Endothelial cell of umbilical vein (primary cell): ENCODE measurements around the gene MRPL55. TPM values are rescaled to one million over a fixed set of nuclear protein-coding genes. Genes with fewer than 3 reads are reported as not detected.

Source experiments
- BruUV-seq: library from RNA; stranded (reverse); fragments of 400-500 nt; replicated peaks from 2 replicates; lab custom pipeline; 2021; lab: Mats Ljungman, UMichigan
- CTCF ChIA-PET: fragments of 300-600, 350-600 bp; sonication (Branson Sonifier 250); formaldehyde crosslinking; loops from one replicate; lab custom pipeline; 2021; ENCODE audit warnings: antibody characterized with exemption, inconsistent platforms; lab: Charles Lee
- POLR2A ChIA-PET: fragments of 300-600, 350-600 bp; sonication (Branson Sonifier 250); formaldehyde crosslinking; loops from one replicate; lab custom pipeline; 2021; ENCODE audit warnings: antibody characterized with exemption, inconsistent platforms; lab: Charles Lee
- DNase-seq: peaks from one replicate; pipeline ENCODE4 v3.0.0-alpha.2; 2011; ENCODE audit warnings: low read depth, low spot score
- FAIRE-seq: peaks from 2 replicates; lab custom pipeline; 2011; peaks lifted over from hg19 to GRCh38; lab: Jason Lieb, UNC
- H2AFZ ChIP-seq: 2 replicates; pipeline ENCODE4 v1.6.0; 2012; ENCODE audit warnings: low read depth, low read length, control low read depth, inconsistent platforms
- H3K27ac ChIP-seq: 2 replicates; pipeline ENCODE4 v1.5.1; 2011; ENCODE audit warnings: low read depth, mild to moderate bottlenecking, control low read depth, low read length, moderate library complexity; ENCODE audit not compliant: insufficient read depth
- H3K27me3 ChIP-seq, 2 experiments: 2 replicates each; pipeline versions ENCODE4 v1.6.0 to v1.6.1; 2011; ENCODE audit warnings: low read length in 2 of 2, mixed read lengths in 1 of 2; ENCODE audit not compliant: control insufficient read depth in 2 of 2, insufficient read depth in 2 of 2
- H3K36me3 ChIP-seq, 2 experiments: 2 replicates in 1 of 2; 3 replicates in 1 of 2; pipeline ENCODE4 v1.5.1; 2011; ENCODE audit warnings: low read length in 2 of 2, mild to moderate bottlenecking in 1 of 2, moderate library complexity in 1 of 2; ENCODE audit not compliant: control insufficient read depth in 2 of 2, insufficient read depth in 2 of 2; ENCODE audit errors: extremely low read depth in 1 of 2
- H3K4me1 ChIP-seq: 3 replicates; pipeline ENCODE4 v1.5.1; 2011; ENCODE audit warnings: mild to moderate bottlenecking, low read length; ENCODE audit not compliant: control insufficient read depth, insufficient read depth; ENCODE audit errors: extremely low read depth
- H3K4me2 ChIP-seq: 2 replicates; pipeline ENCODE4 v1.6.1; 2011; ENCODE audit warnings: low read length, control low read depth, mixed read lengths; ENCODE audit not compliant: insufficient read depth
- H3K4me3 ChIP-seq, 3 experiments: fragments of 200-600 bp in 1 of 3; sonication (generic), shearing (Covaris generic) in 1 of 3; replicated peaks in 1 of 3; 2 replicates each; pipeline ENCODE4 v1.5.1; 2011 to 2016; ENCODE audit warnings: control low read depth in 3 of 3, low read length in 3 of 3, mild to moderate bottlenecking in 2 of 3, inconsistent platforms in 1 of 3, low read depth in 1 of 3, moderate library complexity in 1 of 3; ENCODE audit not compliant: insufficient read depth in 1 of 3
- H3K79me2 ChIP-seq: 2 replicates; pipeline ENCODE4 v1.6.0; 2012; ENCODE audit warnings: low read length, inconsistent platforms; ENCODE audit not compliant: control insufficient read depth, insufficient read depth
- H3K9ac ChIP-seq: replicated peaks from 2 replicates; pipeline ENCODE3; 2011; ENCODE audit warnings: low read length, control low read depth; ENCODE audit not compliant: insufficient read depth; ENCODE audit errors: extremely low read depth
- H3K9me1 ChIP-seq: replicated peaks from 3 replicates; pipeline ENCODE4 v1.6.0; 2011; ENCODE audit warnings: mild to moderate bottlenecking, low read length; ENCODE audit not compliant: control insufficient read depth, insufficient read depth; ENCODE audit errors: extremely low read depth
- H3K9me3 ChIP-seq: replicated peaks from 2 replicates; pipeline ENCODE4 v1.5.1; 2012; ENCODE audit warnings: low read length, inconsistent platforms; ENCODE audit not compliant: control insufficient read depth, insufficient read depth
- H4K20me1 ChIP-seq: replicated peaks from 2 replicates; pipeline ENCODE3; 2011; ENCODE audit warnings: mild to moderate bottlenecking, low read length; ENCODE audit not compliant: control insufficient read depth, insufficient read depth; ENCODE audit errors: extremely low read depth
- EZH2 ChIP-seq: IDR thresholded peaks from 2 replicates; pipeline ENCODE4 v1.6.1; 2012; ENCODE audit warnings: borderline replicate concordance, low read depth, mild to moderate bottlenecking, moderate library complexity, low read length, inconsistent platforms; ENCODE audit not compliant: severe bottlenecking
- FOS ChIP-seq: IDR thresholded peaks from 2 replicates; pipeline ENCODE4 v1.6.1; 2011; ENCODE audit warnings: mild to moderate bottlenecking, low read length, moderate library complexity, borderline replicate concordance; ENCODE audit not compliant: insufficient read depth
- GATA2 ChIP-seq: IDR thresholded peaks from 2 replicates; pipeline ENCODE4 v1.7.0; 2011; ENCODE audit warnings: low read depth, mild to moderate bottlenecking, moderate library complexity, mixed read lengths, low read length; ENCODE audit not compliant: insufficient read length, insufficient read depth
- JUN ChIP-seq: IDR thresholded peaks from 2 replicates; pipeline ENCODE4 v1.6.1; 2011; ENCODE audit warnings: borderline replicate concordance, low read depth; ENCODE audit not compliant: insufficient read length, insufficient read depth
- MYC ChIP-seq: IDR thresholded peaks from one replicate; pipeline ENCODE4 v1.6.1; 2011; ENCODE audit warnings: mild to moderate bottlenecking, low read depth, low read length
- POLR2A ChIP-seq: IDR thresholded peaks from 2 replicates; pipeline ENCODE4 v1.6.1; 2012; ENCODE audit warnings: low read depth, mild to moderate bottlenecking, control low read depth, low read length
- POLR2AphosphoS5 ChIP-seq: IDR thresholded peaks from 2 replicates; pipeline ENCODE4 v1.6.1; 2012; ENCODE audit warnings: low read depth, mild to moderate bottlenecking, control low read depth, low read length, moderate library complexity; ENCODE audit not compliant: insufficient read depth
- dilution Hi-C: fragments of 300-500 bp; cut with MboI; formaldehyde crosslinking; loops from one replicate; pipeline ENCODE4 v1.15.0; 2019; ENCODE audit warnings: low sequenced_read_pairs; ENCODE audit not compliant: extremely low pct_ligation_motif_present
- intact Hi-C: fragments of 100-400 bp; cut with micrococcal nuclease; formaldehyde crosslinking; loops from one replicate; pipeline ENCODE4 v1.10.0; 2022
- polyA plus RNA-seq, 4 experiments: library from polyadenylated mRNA; depleted of rRNA in 3 of 4; stranded (reverse) in 3 of 4; unstranded in 1 of 4; fragments of >200 nt; gene quantifications; 2 replicates each; pipeline versions ENCODE4 v1.2.1 to v1.2.3, GENCODE V29; 2011 to 2012; ENCODE audit warnings: missing spikeins in 1 of 4
- total RNA-seq: library from RNA; stranded (reverse); gene quantifications from 2 replicates; pipeline ENCODE4 v1.2.3, GENCODE V29; 2021
- TF ChIP-seq, protein P1 (sequence below), 2 donors: IDR thresholded peaks; 1 replicate in 1 of 2; 2 replicates in 1 of 2; pipeline ENCODE4 v1.5.1; 2011; ENCODE audit warnings: low read length in 2 of 2, mild to moderate bottlenecking in 2 of 2, moderate library complexity in 2 of 2, control low read depth in 1 of 2, inconsistent platforms in 1 of 2, low read depth in 1 of 2; ENCODE audit not compliant: insufficient read depth in 1 of 2; ENCODE audit errors: extremely low read depth in 1 of 2
- TF ChIP-seq, protein P2 (sequence below): IDR thresholded peaks from 2 replicates; pipeline ENCODE4 v1.6.1; 2011; ENCODE audit not compliant: insufficient read depth, insufficient read length

Gene MRPL55
- total and polyA plus RNA-seq, 2 donors (not counting 3 experiments of a cell fraction or from before 2014, with no cell fraction given) = 58.7 to 155 TPM

DNA sequence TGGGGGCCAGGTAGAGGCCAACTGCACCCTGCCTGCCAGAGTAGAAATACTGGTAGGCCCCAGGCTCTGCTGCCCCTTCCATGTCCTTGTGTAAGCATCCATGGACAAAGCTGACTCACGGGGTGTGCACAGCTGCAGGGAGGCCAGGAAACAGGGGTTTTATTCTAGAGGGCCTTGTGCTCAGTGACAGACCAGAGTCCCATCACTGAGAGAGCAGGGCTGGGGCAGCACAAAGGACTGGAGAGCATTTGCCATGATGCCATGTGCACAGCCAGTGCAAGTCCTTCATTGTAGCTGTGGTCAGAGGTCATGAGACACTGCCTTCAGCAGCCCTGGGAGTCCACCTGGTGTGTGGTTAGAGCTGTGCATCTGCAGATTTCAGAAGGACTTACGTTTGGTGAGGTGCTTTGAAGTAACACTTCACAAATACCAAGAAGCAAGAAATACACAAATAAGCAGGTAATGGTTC, 18.5 kb downstream of the MRPL55 start:
- H3K9me1 ChIP-seq = no peaks in the 10 kb centered on the region
- H3K9ac ChIP-seq = no peak overlapping the region
- DNase-seq = peak; percentile 35
- no peak overlapping the region for H3K4me3 ChIP-seq
- H3K4me2 ChIP-seq = peak overlapping the region; percentile 1
- dilution Hi-C loops = no loop called here
- H3K36me3 ChIP-seq = peaks cover 0 to 11% of the 10 kb centered on the region in 2 experiments
- TF ChIP-seq POLR2A (no peak), FOS (no peak), POLR2AphosphoS5 (no peak), GATA2 (no peak), MYC (no peak), JUN (no peak), EZH2 (no peak)
- TF ChIP-seq, protein P1, sequence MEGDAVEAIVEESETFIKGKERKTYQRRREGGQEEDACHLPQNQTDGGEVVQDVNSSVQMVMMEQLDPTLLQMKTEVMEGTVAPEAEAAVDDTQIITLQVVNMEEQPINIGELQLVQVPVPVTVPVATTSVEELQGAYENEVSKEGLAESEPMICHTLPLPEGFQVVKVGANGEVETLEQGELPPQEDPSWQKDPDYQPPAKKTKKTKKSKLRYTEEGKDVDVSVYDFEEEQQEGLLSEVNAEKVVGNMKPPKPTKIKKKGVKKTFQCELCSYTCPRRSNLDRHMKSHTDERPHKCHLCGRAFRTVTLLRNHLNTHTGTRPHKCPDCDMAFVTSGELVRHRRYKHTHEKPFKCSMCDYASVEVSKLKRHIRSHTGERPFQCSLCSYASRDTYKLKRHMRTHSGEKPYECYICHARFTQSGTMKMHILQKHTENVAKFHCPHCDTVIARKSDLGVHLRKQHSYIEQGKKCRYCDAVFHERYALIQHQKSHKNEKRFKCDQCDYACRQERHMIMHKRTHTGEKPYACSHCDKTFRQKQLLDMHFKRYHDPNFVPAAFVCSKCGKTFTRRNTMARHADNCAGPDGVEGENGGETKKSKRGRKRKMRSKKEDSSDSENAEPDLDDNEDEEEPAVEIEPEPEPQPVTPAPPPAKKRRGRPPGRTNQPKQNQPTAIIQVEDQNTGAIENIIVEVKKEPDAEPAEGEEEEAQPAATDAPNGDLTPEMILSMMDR (IDR thresholded peaks at IDR 0.05; ENCODE audit: extremely low read depth in 1 of 2, insufficient read depth in 1 of 2, low read depth in 1 of 2, low read length in 2 of 2) = no peak
- TF ChIP-seq, protein P2, sequence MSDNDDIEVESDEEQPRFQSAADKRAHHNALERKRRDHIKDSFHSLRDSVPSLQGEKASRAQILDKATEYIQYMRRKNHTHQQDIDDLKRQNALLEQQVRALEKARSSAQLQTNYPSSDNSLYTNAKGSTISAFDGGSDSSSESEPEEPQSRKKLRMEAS = no peak
- ChIA-PET POLR2A (no interaction called here), CTCF (interaction anchor here (0.9 to 2.5 kb wide), 4 partner anchors 9 to 91 kb away, joined by 3 to 8 read pairs (median 4); no protein-coding TSS in a partner anchor)
- peaks cover 100% of the 10 kb centered on the region for H3K79me2 ChIP-seq
- BruUV-seq = no TSS peak
- no peak overlapping the region for H2AFZ ChIP-seq
- intact Hi-C loops = no loop called here
- peaks cover 4% of the 10 kb centered on the region for H3K9me3 ChIP-seq
- H3K27me3 ChIP-seq = no peaks in the 10 kb centered on the region
- peaks cover 63% of the 10 kb centered on the region for H3K4me1 ChIP-seq
- peak; percentile 37 for FAIRE-seq
- peak overlapping the region; percentile 6 for H3K27ac ChIP-seq
- peaks cover 15% of the 10 kb centered on the region for H4K20me1 ChIP-seq
